IPS-15b (cell line): ENCODE measurements around the gene TELO2.

Experiments used
- H3K27me3 ChIP-seq: one replicate; pipeline ENCODE4 v1.6.1; 2013; ENCODE audit warnings: low read length; ENCODE audit not compliant: control insufficient read depth, insufficient read depth
- H3K36me3 ChIP-seq: one replicate; pipeline ENCODE4 v1.6.1; 2013; ENCODE audit warnings: low read length; ENCODE audit not compliant: control insufficient read depth, insufficient read depth
- H3K4me1 ChIP-seq: one replicate; pipeline ENCODE4 v1.6.1; 2013; ENCODE audit warnings: mild to moderate bottlenecking, low read length; ENCODE audit not compliant: control insufficient read depth, insufficient read depth
- H3K4me3 ChIP-seq: one replicate; pipeline ENCODE4 v1.5.1; 2013; ENCODE audit warnings: low read depth, low read length
- H3K9ac ChIP-seq: one replicate; pipeline ENCODE4 v1.6.1; 2013; ENCODE audit warnings: low read depth, mild to moderate bottlenecking, low read length
- H3K9me3 ChIP-seq: one replicate; pipeline ENCODE4 v1.6.1; 2013; ENCODE audit warnings: mild to moderate bottlenecking, low read length; ENCODE audit not compliant: control insufficient read depth, insufficient read depth

The TELO2 gene

GRCh38 chr16:1541293-1542165 lies 48.4 kb downstream of the TELO2 start:
- Histone ChIP-seq H3K27me3 (no peaks in the 10 kb centered on the region), H3K9me3 (no peaks in the 10 kb centered on the region), H3K4me1 (no peaks in the 10 kb centered on the region), H3K4me3 (no peak overlapping the region), H3K36me3 (peaks cover 10% of the 10 kb centered on the region), H3K9ac (no peak overlapping the region)

DNA sequence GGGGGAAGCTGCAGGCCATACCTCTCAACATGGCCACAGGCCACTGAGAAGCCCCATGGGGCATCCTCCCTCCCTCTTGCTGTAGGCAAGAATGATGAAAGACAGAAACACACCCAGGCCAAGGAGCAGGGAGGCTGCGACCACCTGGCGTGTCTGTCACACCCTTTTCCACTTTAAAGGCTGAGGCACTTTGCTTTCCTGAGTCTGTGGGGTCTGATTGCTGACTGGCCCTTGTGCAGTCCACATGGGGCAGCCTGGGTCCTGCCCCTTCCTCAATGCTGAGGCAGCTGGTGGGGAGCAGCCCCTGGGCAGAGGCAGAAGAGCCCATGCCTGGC lies 49.0 kb downstream of the TELO2 start:
- Histone ChIP-seq H3K9me3 (no peaks in the 10 kb centered on the region), H3K9ac (no peak overlapping the region), H3K36me3 (peaks cover 5% of the 10 kb centered on the region), H3K4me3 (no peak overlapping the region), H3K27me3 (no peaks in the 10 kb centered on the region), H3K4me1 (no peaks in the 10 kb centered on the region)

DNA sequence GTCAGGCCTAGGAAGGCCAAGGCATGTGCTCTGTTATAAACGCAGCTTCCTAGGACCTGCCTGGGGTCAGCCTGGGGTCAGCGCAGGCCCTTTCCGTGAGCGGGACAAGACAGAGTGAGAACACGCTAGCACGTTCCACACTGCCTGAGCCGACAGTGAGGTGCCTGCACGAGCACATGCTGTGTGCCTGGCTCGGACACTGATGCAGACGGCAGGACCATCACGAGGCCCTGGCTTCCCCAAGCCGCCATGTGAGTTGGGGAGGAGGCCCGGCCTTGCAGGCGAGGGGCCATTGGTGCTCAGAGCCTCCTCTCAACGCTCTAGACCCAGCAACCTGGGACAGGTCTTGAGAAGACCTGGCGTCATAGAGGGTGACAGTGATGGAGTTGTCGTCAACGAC lies 49.4 kb downstream of the TELO2 start:
- no peaks in the 10 kb centered on the region for H3K4me1 ChIP-seq
- no peak overlapping the region for H3K4me3 ChIP-seq
- H3K9ac ChIP-seq = no peak overlapping the region
- H3K9me3 ChIP-seq = no peaks in the 10 kb centered on the region
- H3K27me3 ChIP-seq = no peaks in the 10 kb centered on the region
- H3K36me3 ChIP-seq = peaks cover 5% of the 10 kb centered on the region

DNA sequence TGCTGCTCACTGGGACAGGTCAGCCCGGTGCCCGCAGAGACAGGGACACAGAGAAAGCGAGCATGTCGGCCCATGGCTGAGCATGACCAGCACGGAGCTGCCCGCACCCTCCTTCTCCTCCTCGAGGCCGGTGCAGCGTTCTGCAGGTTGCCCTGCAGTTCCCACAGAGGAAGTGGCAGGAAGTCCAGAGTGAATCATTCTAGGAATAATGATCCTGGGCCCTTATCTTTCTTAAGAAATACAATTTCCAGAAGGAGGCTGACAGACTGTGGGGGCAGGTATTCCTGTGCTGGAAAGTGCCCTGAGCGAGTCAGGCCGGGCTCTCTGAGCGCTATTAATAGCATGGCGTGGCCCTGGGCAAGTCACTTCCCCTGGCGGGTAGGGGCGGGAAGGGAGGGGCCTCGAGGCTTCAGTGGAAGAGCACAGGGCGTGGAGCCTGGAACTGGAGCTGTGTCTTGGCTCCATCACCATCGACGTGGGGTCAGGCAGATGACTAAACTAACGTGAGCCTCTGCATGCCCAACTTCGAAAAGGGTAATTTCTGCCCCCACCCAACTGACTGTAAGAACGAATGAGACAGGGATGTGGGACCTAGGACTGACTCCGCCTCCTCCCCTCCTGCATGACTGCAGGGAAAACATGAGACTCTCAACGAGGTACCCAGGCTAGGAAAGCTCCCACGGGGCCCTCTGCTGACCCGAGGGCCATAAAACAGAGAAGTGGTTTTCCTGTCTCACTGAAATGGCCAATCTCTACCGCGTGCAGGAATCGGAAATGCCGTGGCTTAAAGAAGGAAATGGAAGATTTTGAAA lies 50.1 kb downstream of the TELO2 start:
- H3K4me3 ChIP-seq = no peak overlapping the region
- no peaks in the 10 kb centered on the region for H3K9me3 ChIP-seq
- no peaks in the 10 kb centered on the region for H3K27me3 ChIP-seq
- H3K9ac ChIP-seq = no peak overlapping the region
- no peaks in the 10 kb centered on the region for H3K4me1 ChIP-seq
- peaks cover 5% of the 10 kb centered on the region for H3K36me3 ChIP-seq

- H3K9me3 ChIP-seq = no peaks in the 10 kb centered on the region
- H3K9ac ChIP-seq = no peak overlapping the region
- H3K27me3 ChIP-seq = no peaks in the 10 kb centered on the region
- no peak overlapping the region for H3K4me3 ChIP-seq
- peaks cover 3% of the 10 kb centered on the region for H3K36me3 ChIP-seq
- no peaks in the 10 kb centered on the region for H3K4me1 ChIP-seq
Observed at GRCh38 chr16:1545044-1546040, 52.2 kb downstream of the TELO2 start.

DNA sequence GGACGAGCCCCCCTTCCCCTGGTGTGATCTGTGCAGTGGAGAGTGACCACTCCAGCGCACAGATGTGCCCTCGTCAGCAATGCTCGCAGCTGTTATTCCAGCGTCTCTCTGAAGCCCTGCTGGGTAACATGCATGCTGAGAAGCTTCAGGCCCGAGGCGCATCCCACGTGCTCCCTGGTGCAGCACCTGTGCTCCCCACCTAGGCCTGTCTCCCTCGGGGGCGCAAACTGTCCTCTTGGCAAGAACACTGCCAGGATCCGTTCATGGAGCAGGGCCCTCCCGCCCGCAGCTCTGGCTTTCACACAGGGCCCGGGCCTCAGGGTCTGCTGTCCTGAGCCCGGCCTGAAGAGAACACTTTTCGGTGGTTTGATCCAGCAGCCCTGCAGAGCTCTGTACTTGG lies 53.3 kb downstream of the TELO2 start:
- no peak overlapping the region for H3K9ac ChIP-seq
- H3K9me3 ChIP-seq = no peaks in the 10 kb centered on the region
- H3K4me1 ChIP-seq = no peaks in the 10 kb centered on the region
- H3K27me3 ChIP-seq = no peaks in the 10 kb centered on the region
- no peak overlapping the region for H3K4me3 ChIP-seq
- H3K36me3 ChIP-seq = peaks cover 5% of the 10 kb centered on the region

GRCh38 chr16:1548233-1548632 lies 55.1 kb downstream of the TELO2 start:
- Histone ChIP-seq H3K36me3 (peaks cover 2% of the 10 kb centered on the region), H3K4me1 (no peaks in the 10 kb centered on the region), H3K4me3 (no peak overlapping the region), H3K27me3 (no peaks in the 10 kb centered on the region), H3K9me3 (no peaks in the 10 kb centered on the region), H3K9ac (no peak overlapping the region)

DNA sequence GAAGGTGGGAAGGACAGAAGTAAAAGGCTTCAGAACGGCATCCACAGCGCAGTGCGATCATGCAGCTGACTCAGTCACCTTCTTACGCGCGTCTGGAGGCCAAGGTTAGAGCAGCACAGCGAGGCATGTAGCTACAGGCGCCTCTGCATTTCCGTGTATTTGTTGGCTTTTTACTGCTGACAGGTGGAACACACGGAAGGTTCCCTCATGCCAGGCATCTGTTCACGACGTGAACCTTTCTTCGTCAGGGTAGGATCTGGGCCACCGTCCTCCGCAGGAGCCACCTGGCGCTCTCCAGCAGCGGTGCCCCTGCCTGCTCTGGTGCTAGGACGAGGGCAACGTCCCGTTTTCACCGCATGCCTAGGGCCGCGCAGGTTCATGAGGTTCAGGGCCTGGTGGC lies 55.6 kb downstream of the TELO2 start:
- H3K27me3 ChIP-seq = no peaks in the 10 kb centered on the region
- no peaks in the 10 kb centered on the region for H3K4me1 ChIP-seq
- H3K4me3 ChIP-seq = no peak overlapping the region
- H3K36me3 ChIP-seq = peaks cover 2% of the 10 kb centered on the region
- H3K9ac ChIP-seq = no peak overlapping the region
- H3K9me3 ChIP-seq = no peaks in the 10 kb centered on the region

DNA sequence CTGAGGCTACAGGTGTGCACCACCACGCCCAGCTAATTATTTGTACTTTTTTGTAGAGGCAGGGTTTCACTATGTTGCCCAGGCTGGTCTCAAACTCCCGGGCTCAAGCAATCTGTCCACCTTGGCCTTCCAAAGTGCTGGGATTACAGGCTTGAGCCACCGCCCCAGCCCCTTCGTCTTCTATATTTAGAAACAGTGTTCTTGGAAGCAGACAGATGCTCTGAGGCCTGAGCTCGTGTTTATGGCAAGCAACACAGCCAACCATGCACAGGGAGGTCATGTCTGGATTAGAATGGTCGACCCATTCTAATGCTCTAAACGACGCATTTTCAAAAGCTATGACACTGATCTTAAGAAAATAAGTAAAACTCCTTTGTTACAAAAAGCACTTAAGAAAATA lies 56.9 kb downstream of the TELO2 start:
- no peaks in the 10 kb centered on the region for H3K4me1 ChIP-seq
- no peak overlapping the region for H3K4me3 ChIP-seq
- H3K27me3 ChIP-seq = no peaks in the 10 kb centered on the region
- H3K9ac ChIP-seq = no peak overlapping the region
- no peaks in the 10 kb centered on the region for H3K9me3 ChIP-seq
- peaks cover 2% of the 10 kb centered on the region for H3K36me3 ChIP-seq

DNA sequence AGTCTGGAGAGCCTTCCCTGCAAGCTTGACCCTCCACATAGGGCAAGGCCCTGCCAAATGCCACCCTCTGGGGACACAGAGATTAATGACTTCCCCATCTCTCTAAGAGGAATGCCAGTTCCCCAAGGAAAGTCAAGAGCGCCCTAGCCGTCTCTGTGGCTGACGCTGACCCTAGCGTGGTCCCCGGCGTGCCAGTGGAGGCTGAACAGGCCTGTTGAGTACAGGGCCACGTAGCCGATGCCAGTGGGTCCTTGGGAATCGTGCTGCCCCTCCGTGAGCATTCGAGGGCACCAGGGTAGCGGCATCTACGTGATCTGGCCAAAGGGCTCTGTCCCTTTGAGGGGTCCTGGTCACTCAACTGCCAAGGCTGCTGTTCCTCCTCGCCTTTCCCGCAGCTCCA lies 57.5 kb downstream of the TELO2 start:
- Histone ChIP-seq H3K9me3 (no peaks in the 10 kb centered on the region), H3K9ac (no peak overlapping the region), H3K36me3 (peaks cover 2% of the 10 kb centered on the region), H3K27me3 (no peaks in the 10 kb centered on the region), H3K4me3 (no peak overlapping the region), H3K4me1 (no peaks in the 10 kb centered on the region)

DNA sequence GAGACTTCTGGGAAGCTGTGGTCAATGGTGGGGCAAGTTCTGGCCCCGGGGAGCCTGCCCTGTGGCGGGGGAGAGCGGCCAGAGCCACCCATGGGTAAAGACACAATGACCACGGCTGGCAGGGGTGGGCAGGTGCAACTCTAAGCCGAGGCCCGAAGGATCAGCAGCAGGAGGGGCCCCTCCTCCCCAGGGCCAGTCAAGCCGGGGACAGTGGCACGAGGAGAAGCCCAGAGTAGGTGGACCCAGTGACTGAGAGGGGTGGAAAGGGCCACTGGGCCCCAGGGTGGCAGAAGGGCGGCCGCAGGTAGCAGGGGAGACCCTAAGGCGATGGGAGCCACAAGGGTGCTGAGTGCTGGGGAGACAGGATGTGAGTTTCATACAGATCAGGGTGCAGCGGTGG lies 58.0 kb downstream of the TELO2 start:
- no peak overlapping the region for H3K9ac ChIP-seq
- H3K4me3 ChIP-seq = no peak overlapping the region
- no peaks in the 10 kb centered on the region for H3K9me3 ChIP-seq

More for the DNA sequence above, 58.0 kb downstream of the TELO2 start:
- Histone ChIP-seq H3K36me3 (peaks cover 2% of the 10 kb centered on the region), H3K4me1 (no peaks in the 10 kb centered on the region), H3K27me3 (no peaks in the 10 kb centered on the region)
